A549 (cell line): ENCODE results near the gene USP24.

Experiments used
- CEBPB ChIP-seq, 2 experiments: fragments of >200 bp in 1 of 2; sonication (Bioruptor Twin) in 1 of 2; formaldehyde crosslinking in 1 of 2; IDR thresholded peaks; 2 replicates each; pipeline ENCODE4 v1.6.1; 2012 to 2016
- CHD2 ChIP-seq: fragments of 150-350 bp; IDR thresholded peaks from 2 replicates; pipeline ENCODE4 v1.6.1; 2014; ENCODE audit warnings: low read length; ENCODE audit not compliant: partially characterized antibody
- ESRRA ChIP-seq: fragments of 150-350 bp; IDR thresholded peaks from 2 replicates; pipeline ENCODE4 v1.6.1; 2014; ENCODE audit warnings: mild to moderate bottlenecking, low read length, borderline replicate concordance
- PHF8 ChIP-seq: fragments of 200-600 bp; sonication (generic); IDR thresholded peaks from 2 replicates; pipeline ENCODE4 v1.6.1; 2016; ENCODE audit warnings: low read depth, mild to moderate bottlenecking, antibody characterized with exemption, moderate library complexity, borderline replicate concordance
- POLR2A ChIP-seq: IDR thresholded peaks from 2 replicates; pipeline ENCODE4 v1.6.1; 2012; ENCODE audit warnings: mild to moderate bottlenecking, low read length

DNA sequence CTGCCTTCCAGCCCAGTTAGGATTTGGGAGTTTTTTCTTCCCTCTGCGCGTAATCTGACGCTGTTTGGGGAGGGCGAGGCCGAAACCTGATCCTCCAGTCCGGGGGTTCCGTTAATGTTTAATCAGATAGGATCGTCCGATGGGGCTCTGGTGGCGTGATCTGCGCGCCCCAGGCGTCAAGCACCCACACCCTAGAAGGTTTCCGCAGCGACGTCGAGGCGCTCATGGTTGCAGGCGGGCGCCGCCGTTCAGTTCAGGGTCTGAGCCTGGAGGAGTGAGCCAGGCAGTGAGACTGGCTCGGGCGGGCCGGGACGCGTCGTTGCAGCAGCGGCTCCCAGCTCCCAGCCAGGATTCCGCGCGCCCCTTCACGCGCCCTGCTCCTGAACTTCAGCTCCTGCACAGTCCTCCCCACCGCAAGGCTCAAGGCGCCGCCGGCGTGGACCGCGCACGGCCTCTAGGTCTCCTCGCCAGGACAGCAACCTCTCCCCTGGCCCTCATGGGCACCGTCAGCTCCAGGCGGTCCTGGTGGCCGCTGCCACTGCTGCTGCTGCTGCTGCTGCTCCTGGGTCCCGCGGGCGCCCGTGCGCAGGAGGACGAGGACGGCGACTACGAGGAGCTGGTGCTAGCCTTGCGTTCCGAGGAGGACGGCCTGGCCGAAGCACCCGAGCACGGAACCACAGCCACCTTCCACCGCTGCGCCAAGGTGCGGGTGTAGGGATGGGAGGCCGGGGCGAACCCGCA is 175.7 kb downstream of the USP24 start, which contains the start of gene PCSK9:
- no peak for TF ChIP-seq PHF8
- no peak for TF ChIP-seq CEBPB (IDR thresholded peaks at IDR 0.05)
- TF ChIP-seq POLR2A: no peak
- TF ChIP-seq CHD2: no peak
- TF ChIP-seq ESRRA: no peak
